HG02885 (cell line): Measurements from ENCODE around the gene LRRC61.

ENCODE experiments used
- ATAC-seq: cut with Tn5 transposase; IDR thresholded peaks from one replicate; pipeline ENCODE4 v1.9.1; 2021; ENCODE audit warnings: mild to moderate bottlenecking; ENCODE audit not compliant: unreplicated experiment, poor library complexity

LRRC61 gene

GRCh38 chr7:150345012-150345411, 21.9 kb downstream of the LRRC61 start:
- ATAC-seq = no peak

- no peak for ATAC-seq
These were observed 23.8 kb downstream of the LRRC61 start for GRCh38 chr7:150346922-150347321.

GRCh38 chr7:150351587-150352194, 28.5 kb downstream of the LRRC61 start:
- ATAC-seq = no peak

GRCh38 chr7:150355666-150356059, 32.5 kb downstream of the LRRC61 start:
- ATAC-seq = no peak

- ATAC-seq = peak; percentile 37
These were observed 33.2 kb downstream of the LRRC61 start for GRCh38 chr7:150356265-150356897.

GRCh38 chr7:150357270-150357669, 34.1 kb downstream of the LRRC61 start:
- peak; percentile 63 for ATAC-seq

GRCh38 chr7:150357771-150358427, 34.7 kb downstream of the LRRC61 start:
- ATAC-seq = no peak

- no peak for ATAC-seq
These were observed 35.3 kb downstream of the LRRC61 start for GRCh38 chr7:150358433-150358832.

GRCh38 chr7:150358988-150359621, 36.0 kb downstream of the LRRC61 start:
- ATAC-seq = no peak

- no peak for ATAC-seq
These were observed 36.6 kb downstream of the LRRC61 start for GRCh38 chr7:150359622-150360362.

- ATAC-seq = no peak
These were observed 37.4 kb downstream of the LRRC61 start for GRCh38 chr7:150360363-150361058.

- no peak for ATAC-seq
These were observed 38.2 kb downstream of the LRRC61 start for GRCh38 chr7:150361402-150361801.

GRCh38 chr7:150361807-150362621, 38.9 kb downstream of the LRRC61 start:
- ATAC-seq = no peak

- ATAC-seq = no peak
These were observed 40.2 kb downstream of the LRRC61 start for GRCh38 chr7:150363370-150363769.

GRCh38 chr7:150363872-150364271, 40.7 kb downstream of the LRRC61 start:
- ATAC-seq = no peak

GRCh38 chr7:150365194-150365593, 42.0 kb downstream of the LRRC61 start:
- ATAC-seq = no peak

GRCh38 chr7:150365673-150366398, 42.7 kb downstream of the LRRC61 start:
- ATAC-seq = no peak

- ATAC-seq = no peak
These were observed 44.5 kb downstream of the LRRC61 start for GRCh38 chr7:150367677-150368095.
